Esophagus (tissue), 2 donors: ENCODE measurements around the gene WDR7. TPM values are rescaled to one million over a fixed set of nuclear protein-coding genes. Genes with fewer than 3 reads are reported as not detected.

Experiments used
- H3K27ac ChIP-seq, 2 donors: one replicate each; pipeline ENCODE4 v1.5.1; 2013; ENCODE audit warnings: low read depth in 2 of 2, mild to moderate bottlenecking in 2 of 2, inconsistent platforms in 1 of 2, low read length in 1 of 2, moderate library complexity in 1 of 2
- H3K27me3 ChIP-seq, 2 donors: one replicate each; pipeline ENCODE4 v1.6.1; 2013; ENCODE audit warnings: low read length in 2 of 2, control low read depth in 1 of 2, mild to moderate bottlenecking in 1 of 2; ENCODE audit not compliant: insufficient read depth in 2 of 2, control insufficient read depth in 1 of 2
- H3K36me3 ChIP-seq, 2 donors: one replicate each; pipeline ENCODE4 v1.6.1; 2013; ENCODE audit warnings: low read length in 1 of 2; ENCODE audit not compliant: control insufficient read depth in 2 of 2, insufficient read depth in 2 of 2
- H3K4me1 ChIP-seq, 2 donors: one replicate each; pipeline ENCODE4 v1.6.1; 2013; ENCODE audit warnings: low read length in 1 of 2; ENCODE audit not compliant: control insufficient read depth in 2 of 2, insufficient read depth in 2 of 2
- H3K4me3 ChIP-seq, 2 donors: one replicate each; pipeline ENCODE4 v1.5.1; 2013; ENCODE audit warnings: low read length in 2 of 2, mild to moderate bottlenecking in 2 of 2, low read depth in 1 of 2, moderate library complexity in 1 of 2
- H3K9me3 ChIP-seq, 2 donors: one replicate each; pipeline ENCODE4 v1.6.1; 2013; ENCODE audit warnings: mild to moderate bottlenecking in 2 of 2, low read depth in 1 of 2, low read length in 1 of 2, moderate library complexity in 1 of 2; ENCODE audit not compliant: control insufficient read depth in 2 of 2, insufficient read depth in 1 of 2
- WGBS, 2 donors: extraction: QIAGEN DNeasy Blood & Tissue Kit; methylation state at CpG; one replicate each; pipeline ENCODE4 v1.1.7; 2013; 5-methylcytosine and 5-hydroxymethylcytosine counted together
- polyA plus RNA-seq, 2 donors: library from polyadenylated mRNA; stranded (reverse); fragments of 200-250 nt; gene quantifications; one replicate each; pipeline ENCODE4 v1.2.3, GENCODE V29; 2013
- donor health status: healthy with polysubstance abuse.
- donor health status: Bipolar disorder and iron deficiency.

Gene WDR7
- polyA plus RNA-seq, 2 donors = 2.2 to 2.8 TPM

- no peaks in the 10 kb centered on the region for H3K9me3 ChIP-seq
- 80 to 89% methylated on average over 6 of the region's 6 CpGs for WGBS, 2 donors
- no peak overlapping the region for H3K4me3 ChIP-seq
- H3K36me3 ChIP-seq = peaks cover 3% of the 10 kb centered on the region in 2 donors
- no peaks in the 10 kb centered on the region for H3K27me3 ChIP-seq
- H3K27ac ChIP-seq = no peak overlapping the region
- no peaks in the 10 kb centered on the region for H3K4me1 ChIP-seq
These were observed 300.9 kb downstream of the WDR7 start for GRCh38 chr18:56952026-56952425.

GRCh38 chr18:56953428-56954198 is 302.5 kb downstream of the WDR7 start:
- H3K27ac ChIP-seq = no peak overlapping the region
- H3K4me1 ChIP-seq = no peaks in the 10 kb centered on the region
- H3K4me3 ChIP-seq = no peak overlapping the region
- no peaks in the 10 kb centered on the region for H3K9me3 ChIP-seq
- H3K36me3 ChIP-seq = peaks cover 3% of the 10 kb centered on the region in 2 donors
- whole genome bisulfite sequencing, 2 donors = 86 to 93% methylated on average over 3 of the region's 3 CpGs
- no peaks in the 10 kb centered on the region for H3K27me3 ChIP-seq

- 89 to 91% methylated on average over 1 of the region's 1 CpG for WGBS, 2 donors
- Histone ChIP-seq H3K9me3 (no peaks in the 10 kb centered on the region), H3K4me1 (no peaks in the 10 kb centered on the region), H3K4me3 (no peak overlapping the region), H3K36me3 (peaks cover 3% of the 10 kb centered on the region in 2 donors), H3K27me3 (no peaks in the 10 kb centered on the region), H3K27ac (no peak overlapping the region)
These were observed 304.3 kb downstream of the WDR7 start for GRCh38 chr18:56955490-56955889.

- no peak overlapping the region for H3K27ac ChIP-seq
- H3K4me3 ChIP-seq = no peak overlapping the region
- H3K36me3 ChIP-seq = peaks cover 2 to 3% of the 10 kb centered on the region in 2 donors
- H3K4me1 ChIP-seq = no peaks in the 10 kb centered on the region
- H3K27me3 ChIP-seq = no peaks in the 10 kb centered on the region
- WGBS, 2 donors = 94 to 97% methylated on average over 3 of the region's 3 CpGs
- no peaks in the 10 kb centered on the region for H3K9me3 ChIP-seq
These were observed 308.0 kb downstream of the WDR7 start for GRCh38 chr18:56959120-56959519.

- H3K4me1 ChIP-seq = no peaks in the 10 kb centered on the region
- peaks cover 0 to 2% of the 10 kb centered on the region in 2 donors for H3K36me3 ChIP-seq
- no peaks in the 10 kb centered on the region for H3K27me3 ChIP-seq
- no peak overlapping the region for H3K27ac ChIP-seq
- 84 to 86% methylated on average over 7 of the region's 7 CpGs for WGBS, 2 donors
- no peak overlapping the region for H3K4me3 ChIP-seq
- no peaks in the 10 kb centered on the region for H3K9me3 ChIP-seq
These were observed 311.2 kb downstream of the WDR7 start for GRCh38 chr18:56962322-56962721.

GRCh38 chr18:56967035-56967434 is 315.9 kb downstream of the WDR7 start:
- WGBS, 2 donors = 96 to 98% methylated on average over 3 of the region's 3 CpGs
- H3K27me3 ChIP-seq = no peaks in the 10 kb centered on the region
- no peaks in the 10 kb centered on the region for H3K4me1 ChIP-seq
- no peak overlapping the region for H3K27ac ChIP-seq
- no peak overlapping the region for H3K4me3 ChIP-seq
- H3K9me3 ChIP-seq = no peaks in the 10 kb centered on the region
- H3K36me3 ChIP-seq = peaks cover 0 to 2% of the 10 kb centered on the region in 2 donors

- 97% methylated on average over 2 of the region's 2 CpGs for WGBS, 2 donors
- Histone ChIP-seq H3K27ac (no peak overlapping the region), H3K9me3 (no peaks in the 10 kb centered on the region), H3K36me3 (no peaks in the 10 kb centered on the region), H3K27me3 (no peaks in the 10 kb centered on the region), H3K4me1 (no peaks in the 10 kb centered on the region), H3K4me3 (no peak overlapping the region)
These were observed 322.3 kb downstream of the WDR7 start for GRCh38 chr18:56973487-56973886.

- no peaks in the 10 kb centered on the region for H3K4me1 ChIP-seq
- H3K9me3 ChIP-seq = no peaks in the 10 kb centered on the region
- H3K27ac ChIP-seq = no peak overlapping the region
- H3K27me3 ChIP-seq = no peaks in the 10 kb centered on the region
- no peaks in the 10 kb centered on the region for H3K36me3 ChIP-seq
- WGBS, 2 donors = 77 to 85% methylated on average over 1 of the region's 1 CpG
- H3K4me3 ChIP-seq = no peak overlapping the region
These were observed 323.0 kb downstream of the WDR7 start for GRCh38 chr18:56974141-56974540.

GRCh38 chr18:56975276-56975675 is 324.1 kb downstream of the WDR7 start:
- H3K36me3 ChIP-seq = no peaks in the 10 kb centered on the region
- no peaks in the 10 kb centered on the region for H3K4me1 ChIP-seq
- H3K4me3 ChIP-seq = no peak overlapping the region
- H3K27ac ChIP-seq = no peak overlapping the region
- WGBS, 2 donors = 97 to 98% methylated on average over 1 of the region's 1 CpG
- H3K27me3 ChIP-seq = no peaks in the 10 kb centered on the region
- H3K9me3 ChIP-seq = no peaks in the 10 kb centered on the region

- Histone ChIP-seq H3K27me3 (no peaks in the 10 kb centered on the region), H3K36me3 (no peaks in the 10 kb centered on the region), H3K4me3 (no peak overlapping the region), H3K9me3 (no peaks in the 10 kb centered on the region), H3K27ac (no peak overlapping the region), H3K4me1 (no peaks in the 10 kb centered on the region)
- WGBS, 2 donors = 86% methylated on average over 3 of the region's 3 CpGs
These were observed 326.1 kb downstream of the WDR7 start for GRCh38 chr18:56977309-56977708.
